ENCODE results near the gene TAGLN2. TPM values are rescaled to one million over a fixed set of nuclear protein-coding genes. Genes with fewer than 3 reads are reported as not detected.

TAGLN2 gene
- polyA plus RNA-seq, 2 of the 4 experiments (the other 2 are of a cell fraction): 536 to 811 TPM

- DNase-seq (ENCODE audit: low read depth in 1 of 2, low spot score in 1 of 2) (no peak), FAIRE-seq (no peak), ATAC-seq (no peak)
- Histone ChIP-seq H3K4me2 (no peak overlapping the region), H3K9me3 (no peaks in the 10 kb centered on the region), H3K4me1 (peaks cover 22% of the 10 kb centered on the region), H3K27ac (no peak overlapping the region), H3K4me3 (no peak overlapping the region)
- 92% methylated on average over 11 of the region's 11 CpGs for WGBS (ENCODE audit: missing lambda C conversion rate)
- TF ChIP-seq HDAC2 (IDR thresholded peaks at IDR 0.05) (no peak), RFX5 (IDR thresholded peaks at IDR 0.05) (no peak), RCOR1 (IDR thresholded peaks at IDR 0.05; ENCODE audit: low read depth, low read length) (no peak), CBX2 (IDR thresholded peaks at IDR 0.05; ENCODE audit: borderline replicate concordance, low read depth) (no peak), FOSL2 (IDR thresholded peaks at IDR 0.05) (no peak), FOSL2 (CRISPR knock-in tag; IDR thresholded peaks at IDR 0.05) (no peak), BCL3 (IDR thresholded peaks at IDR 0.05) (no peak), CEBPB (IDR thresholded peaks at IDR 0.05) (no peak), EHMT2 (IDR thresholded peaks at IDR 0.05; ENCODE audit: low read depth) (no peak)
- ChIA-PET POLR2A (no interaction called here), CTCF (interaction anchor here (0.8 to 22.4 kb wide), 10 partner anchors 9 to 253 kb away, joined by 3 to 665 read pairs (median 4); partner anchors contain the start of gene TAGLN2)
Observed at GRCh38 chr1:159940006-159940620, 14.8 kb upstream of the TAGLN2 start.

GRCh38 chr1:159939678-159940002, 14.3 kb upstream of the TAGLN2 start:
- POLR2A ChIA-PET: no interaction called here
- TF ChIP-seq TFCP2L1 (CRISPR knock-in tag; IDR thresholded peaks at IDR 0.05): no peak
- no peak for ATAC-seq
- CTCF ChIA-PET: interaction anchor here (0.8 to 22.4 kb wide), 10 partner anchors 10 to 254 kb away, joined by 3 to 665 read pairs (median 6); partner anchors contain the start of gene TAGLN2
- Histone ChIP-seq H3K4me1 (peaks cover 20% of the 10 kb centered on the region), H3K4me2 (no peak overlapping the region), H3K9me3 (no peaks in the 10 kb centered on the region), H3K27ac (no peak overlapping the region), H3K4me3 (no peak overlapping the region)
- no peak for DNase-seq (ENCODE audit: low read depth in 1 of 2, low spot score in 1 of 2)
- WGBS (ENCODE audit: missing lambda C conversion rate): 42% methylated on average over 3 of the region's 3 CpGs
- FAIRE-seq: no peak

- no peak for FAIRE-seq
- POLR2A ChIA-PET: no interaction called here
- TF ChIP-seq RAD21 (conservative IDR thresholded peaks at IDR 0.05 in 1 of 2, IDR thresholded peaks at IDR 0.05 in 1 of 2): no peak
- no peak for TF ChIP-seq NFE2L2 (conservative IDR thresholded peaks at IDR 0.05; ENCODE audit: low read length)
- no peak for TF ChIP-seq RFX5 (IDR thresholded peaks at IDR 0.05)
- no peak for TF ChIP-seq JUN (IDR thresholded peaks at IDR 0.05)
- TF ChIP-seq ESRRA (IDR thresholded peaks at IDR 0.05; ENCODE audit: borderline replicate concordance, low read length): no peak
- TF ChIP-seq FOSL2 (IDR thresholded peaks at IDR 0.05): no peak
- no peak for TF ChIP-seq FOSL2 (CRISPR knock-in tag; IDR thresholded peaks at IDR 0.05)
- TF ChIP-seq ATOH8 (CRISPR knock-in tag; IDR thresholded peaks at IDR 0.05; ENCODE audit: low read depth): no peak
- TF ChIP-seq CBX2 (IDR thresholded peaks at IDR 0.05; ENCODE audit: borderline replicate concordance, low read depth): no peak
- no peak for TF ChIP-seq HOXA7 (CRISPR knock-in tag; IDR thresholded peaks at IDR 0.05)
- TF ChIP-seq HDAC2 (IDR thresholded peaks at IDR 0.05): no peak
- no peak for TF ChIP-seq BCL3 (IDR thresholded peaks at IDR 0.05)
- no peak for TF ChIP-seq PBX3 (IDR thresholded peaks at IDR 0.05)
- TF ChIP-seq GATA3 (IDR thresholded peaks at IDR 0.05; ENCODE audit: borderline replicate concordance): no peak
- no peak for TF ChIP-seq RCOR1 (IDR thresholded peaks at IDR 0.05; ENCODE audit: low read depth, low read length)
- no peak for TF ChIP-seq JUNB (IDR thresholded peaks at IDR 0.05)
- no peak for TF ChIP-seq ELK1 (IDR thresholded peaks at IDR 0.05; ENCODE audit: low read depth, low read length)
- TF ChIP-seq CTCF (IDR thresholded peaks at IDR 0.05): no peak
Observed at GRCh38 chr1:159938905-159939677, 13.8 kb upstream of the TAGLN2 start.

More at GRCh38 chr1:159938905-159939677, 13.8 kb upstream of the TAGLN2 start:
- Histone ChIP-seq H3K27ac (no peak overlapping the region), H3K4me3 (no peak overlapping the region), H3K9me3 (no peaks in the 10 kb centered on the region), H3K4me1 (peaks cover 20% of the 10 kb centered on the region), H3K4me2 (no peak overlapping the region)
- DNase-seq (ENCODE audit: low read depth in 1 of 2, low spot score in 1 of 2): no peak
- no peak for ATAC-seq
- CTCF ChIA-PET: interaction anchor here (0.8 to 22.4 kb wide), 9 partner anchors 10 to 254 kb away, joined by 3 to 665 read pairs (median 6); partner anchors contain the start of gene TAGLN2
- 51% methylated on average over 6 of the region's 6 CpGs for WGBS (ENCODE audit: missing lambda C conversion rate)

All from A549 (cell line).